Endothelial cell of umbilical vein (primary cell): ENCODE results near the gene ABCB9. TPM values are rescaled to one million over a fixed set of nuclear protein-coding genes. Genes with fewer than 3 reads are reported as not detected.

Experiments
- BruUV-seq: library from RNA; stranded (reverse); fragments of 400-500 nt; replicated peaks from 2 replicates; lab custom pipeline; 2021; lab: Mats Ljungman, UMichigan
- CTCF ChIA-PET: fragments of 300-600, 350-600 bp; sonication (Branson Sonifier 250); formaldehyde crosslinking; loops from one replicate; lab custom pipeline; 2021; ENCODE audit warnings: antibody characterized with exemption, inconsistent platforms; lab: Charles Lee
- POLR2A ChIA-PET: fragments of 300-600, 350-600 bp; sonication (Branson Sonifier 250); formaldehyde crosslinking; loops from one replicate; lab custom pipeline; 2021; ENCODE audit warnings: antibody characterized with exemption, inconsistent platforms; lab: Charles Lee
- DNase-seq: peaks from one replicate; pipeline ENCODE4 v3.0.0-alpha.2; 2011; ENCODE audit warnings: low read depth, low spot score
- FAIRE-seq: peaks from 2 replicates; lab custom pipeline; 2011; peaks lifted over from hg19 to GRCh38; lab: Jason Lieb, UNC
- H2AFZ ChIP-seq: 2 replicates; pipeline ENCODE4 v1.6.0; 2012; ENCODE audit warnings: low read depth, low read length, control low read depth, inconsistent platforms
- H3K27ac ChIP-seq: 2 replicates; pipeline ENCODE4 v1.5.1; 2011; ENCODE audit warnings: low read depth, mild to moderate bottlenecking, control low read depth, low read length, moderate library complexity; ENCODE audit not compliant: insufficient read depth
- H3K27me3 ChIP-seq, 2 experiments: 2 replicates each; pipeline versions ENCODE4 v1.6.0 to v1.6.1; 2011; ENCODE audit warnings: low read length in 2 of 2, mixed read lengths in 1 of 2; ENCODE audit not compliant: control insufficient read depth in 2 of 2, insufficient read depth in 2 of 2
- H3K36me3 ChIP-seq, 2 experiments: 2 replicates in 1 of 2; 3 replicates in 1 of 2; pipeline ENCODE4 v1.5.1; 2011; ENCODE audit warnings: low read length in 2 of 2, mild to moderate bottlenecking in 1 of 2, moderate library complexity in 1 of 2; ENCODE audit not compliant: control insufficient read depth in 2 of 2, insufficient read depth in 2 of 2; ENCODE audit errors: extremely low read depth in 1 of 2
- H3K4me1 ChIP-seq: 3 replicates; pipeline ENCODE4 v1.5.1; 2011; ENCODE audit warnings: mild to moderate bottlenecking, low read length; ENCODE audit not compliant: control insufficient read depth, insufficient read depth; ENCODE audit errors: extremely low read depth
- H3K4me2 ChIP-seq: 2 replicates; pipeline ENCODE4 v1.6.1; 2011; ENCODE audit warnings: low read length, control low read depth, mixed read lengths; ENCODE audit not compliant: insufficient read depth
- H3K4me3 ChIP-seq, 3 experiments: fragments of 200-600 bp in 1 of 3; sonication (generic), shearing (Covaris generic) in 1 of 3; replicated peaks in 1 of 3; 2 replicates each; pipeline ENCODE4 v1.5.1; 2011 to 2016; ENCODE audit warnings: control low read depth in 3 of 3, low read length in 3 of 3, mild to moderate bottlenecking in 2 of 3, inconsistent platforms in 1 of 3, low read depth in 1 of 3, moderate library complexity in 1 of 3; ENCODE audit not compliant: insufficient read depth in 1 of 3
- H3K79me2 ChIP-seq: 2 replicates; pipeline ENCODE4 v1.6.0; 2012; ENCODE audit warnings: low read length, inconsistent platforms; ENCODE audit not compliant: control insufficient read depth, insufficient read depth
- H3K9ac ChIP-seq: replicated peaks from 2 replicates; pipeline ENCODE3; 2011; ENCODE audit warnings: low read length, control low read depth; ENCODE audit not compliant: insufficient read depth; ENCODE audit errors: extremely low read depth
- H3K9me1 ChIP-seq: replicated peaks from 3 replicates; pipeline ENCODE4 v1.6.0; 2011; ENCODE audit warnings: mild to moderate bottlenecking, low read length; ENCODE audit not compliant: control insufficient read depth, insufficient read depth; ENCODE audit errors: extremely low read depth
- H3K9me3 ChIP-seq: replicated peaks from 2 replicates; pipeline ENCODE4 v1.5.1; 2012; ENCODE audit warnings: low read length, inconsistent platforms; ENCODE audit not compliant: control insufficient read depth, insufficient read depth
- H4K20me1 ChIP-seq: replicated peaks from 2 replicates; pipeline ENCODE3; 2011; ENCODE audit warnings: mild to moderate bottlenecking, low read length; ENCODE audit not compliant: control insufficient read depth, insufficient read depth; ENCODE audit errors: extremely low read depth
- CTCF ChIP-seq, 2 donors: IDR thresholded peaks; 1 replicate in 1 of 2; 2 replicates in 1 of 2; pipeline ENCODE4 v1.5.1; 2011; ENCODE audit warnings: low read length in 2 of 2, mild to moderate bottlenecking in 2 of 2, moderate library complexity in 2 of 2, control low read depth in 1 of 2, inconsistent platforms in 1 of 2, low read depth in 1 of 2; ENCODE audit not compliant: insufficient read depth in 1 of 2; ENCODE audit errors: extremely low read depth in 1 of 2
- EZH2 ChIP-seq: IDR thresholded peaks from 2 replicates; pipeline ENCODE4 v1.6.1; 2012; ENCODE audit warnings: borderline replicate concordance, low read depth, mild to moderate bottlenecking, moderate library complexity, low read length, inconsistent platforms; ENCODE audit not compliant: severe bottlenecking
- GATA2 ChIP-seq: IDR thresholded peaks from 2 replicates; pipeline ENCODE4 v1.7.0; 2011; ENCODE audit warnings: low read depth, mild to moderate bottlenecking, moderate library complexity, mixed read lengths, low read length; ENCODE audit not compliant: insufficient read length, insufficient read depth
- JUN ChIP-seq: IDR thresholded peaks from 2 replicates; pipeline ENCODE4 v1.6.1; 2011; ENCODE audit warnings: borderline replicate concordance, low read depth; ENCODE audit not compliant: insufficient read length, insufficient read depth
- POLR2AphosphoS5 ChIP-seq: IDR thresholded peaks from 2 replicates; pipeline ENCODE4 v1.6.1; 2012; ENCODE audit warnings: low read depth, mild to moderate bottlenecking, control low read depth, low read length, moderate library complexity; ENCODE audit not compliant: insufficient read depth
- dilution Hi-C: fragments of 300-500 bp; cut with MboI; formaldehyde crosslinking; loops from one replicate; pipeline ENCODE4 v1.15.0; 2019; ENCODE audit warnings: low sequenced_read_pairs; ENCODE audit not compliant: extremely low pct_ligation_motif_present
- intact Hi-C: fragments of 100-400 bp; cut with micrococcal nuclease; formaldehyde crosslinking; loops from one replicate; pipeline ENCODE4 v1.10.0; 2022
- polyA plus RNA-seq, 4 experiments: library from polyadenylated mRNA; depleted of rRNA in 3 of 4; stranded (reverse) in 3 of 4; unstranded in 1 of 4; fragments of >200 nt; gene quantifications; 2 replicates each; pipeline versions ENCODE4 v1.2.1 to v1.2.3, GENCODE V29; 2011 to 2012; ENCODE audit warnings: missing spikeins in 1 of 4
- total RNA-seq: library from RNA; stranded (reverse); gene quantifications from 2 replicates; pipeline ENCODE4 v1.2.3, GENCODE V29; 2021

The ABCB9 gene
- total and polyA plus RNA-seq, 2 donors (not counting 3 experiments of a cell fraction or from before 2014, with no cell fraction given): 11.7 to 16.9 TPM

- no peaks in the 10 kb centered on the region for H3K9me1 ChIP-seq
- H3K4me3 ChIP-seq: no peak overlapping the region
- no peaks in the 10 kb centered on the region for H3K4me1 ChIP-seq
- FAIRE-seq (no peak), DNase-seq (no peak)
- no peak overlapping the region for H2AFZ ChIP-seq
- CTCF ChIA-PET: interaction anchor here (1.1 kb wide), 1 partner anchor 10 kb away, joined by 7 read pairs; no protein-coding TSS in a partner anchor
- dilution Hi-C loops: no loop called here
- POLR2A ChIA-PET: no interaction called here
- H3K79me2 ChIP-seq: no peaks in the 10 kb centered on the region
- no peaks in the 10 kb centered on the region for H4K20me1 ChIP-seq
- H3K9me3 ChIP-seq: no peaks in the 10 kb centered on the region
- TF ChIP-seq EZH2 (no peak), JUN (no peak), GATA2 (no peak), POLR2AphosphoS5 (no peak), CTCF (IDR thresholded peaks at IDR 0.05; ENCODE audit: extremely low read depth in 1 of 2, insufficient read depth in 1 of 2, low read depth in 1 of 2, low read length in 2 of 2) (no peak)
- peaks cover 0 to 1% of the 10 kb centered on the region in 2 experiments for H3K27me3 ChIP-seq
- no peaks in the 10 kb centered on the region for H3K36me3 ChIP-seq
- no peak overlapping the region for H3K4me2 ChIP-seq
- no TSS peak for BruUV-seq
- intact Hi-C loops: no loop called here
- H3K27ac ChIP-seq: no peak overlapping the region
- no peak overlapping the region for H3K9ac ChIP-seq
Observed at GRCh38 chr12:122909442-122910288, 56.6 kb downstream of the ABCB9 start.
